Spleen (tissue), 11 donors: ENCODE results near the gene HPSE2. TPM values are rescaled to one million over a fixed set of nuclear protein-coding genes. Genes with fewer than 3 reads are reported as not detected.
"Not testable (repeated sequence)": the region's sequence is repeated elsewhere in the genome, so short reads cannot be mapped to it uniquely, and the experiment has no call there.

Experiments used
- DNase-seq: peaks from one replicate; pipeline ENCODE4 v3.0.0-alpha.2; 2020
- H3K27ac ChIP-seq, 8 donors: fragments of 200-600 bp; sonication (generic) in 7 of 8; 1 replicate in 4 of 8; 2 replicates in 4 of 8; pipeline versions ENCODE4 v1.5.0 to v1.8.0; 2016 to 2021; ENCODE audit warnings: inconsistent platforms in 4 of 8, mild to moderate bottlenecking in 4 of 8, moderate library complexity in 1 of 8
- H3K27me3 ChIP-seq, 7 donors: fragments of 200-600 bp; sonication (generic) in 6 of 7; replicated peaks in 1 of 7; 1 replicate in 4 of 7; 2 replicates in 3 of 7; pipeline versions ENCODE4 v1.5.0 to v1.8.0; 2016 to 2021; ENCODE audit warnings: inconsistent platforms in 3 of 7, mild to moderate bottlenecking in 1 of 7
- H3K36me3 ChIP-seq, 6 donors: fragments of 200-600 bp; sonication (generic) in 5 of 6; 1 replicate in 4 of 6; 2 replicates in 2 of 6; pipeline versions ENCODE4 v1.5.0 to v1.8.0; 2016 to 2021; ENCODE audit warnings: inconsistent platforms in 2 of 6
- H3K4me1 ChIP-seq, 6 donors: fragments of 200-600 bp; sonication (generic) in 5 of 6; 1 replicate in 3 of 6; 2 replicates in 3 of 6; pipeline versions ENCODE4 v1.5.0 to v1.8.0; 2016 to 2021; ENCODE audit warnings: inconsistent platforms in 3 of 6
- H3K4me3 ChIP-seq, 8 donors: fragments of 200-600 bp; sonication (generic) in 7 of 8; 1 replicate in 4 of 8; 2 replicates in 4 of 8; pipeline versions ENCODE4 v1.5.0 to v1.8.0; 2016 to 2021; ENCODE audit warnings: inconsistent platforms in 4 of 8, mild to moderate bottlenecking in 4 of 8, moderate library complexity in 2 of 8
- H3K9me3 ChIP-seq, 8 donors: fragments of 200-600 bp; sonication (generic) in 7 of 8; 1 replicate in 4 of 8; 2 replicates in 4 of 8; pipeline versions ENCODE4 v1.5.0 to v1.8.0; 2016 to 2021; ENCODE audit warnings: inconsistent platforms in 4 of 8
- CTCF ChIP-seq, 11 experiments: fragments of 200-600 bp in 7 of 11; fragments of 450-650 bp in 4 of 11; sonication (generic) in 4 of 11; IDR thresholded peaks in 8 of 11; conservative IDR thresholded peaks in 3 of 11; 1 replicate in 7 of 11; 2 replicates in 4 of 11; pipeline versions ENCODE4 v1.4.0 to v1.8.0; 2016 to 2021; ENCODE audit warnings: antibody characterized with exemption in 11 of 11, inconsistent platforms in 4 of 11, mild to moderate bottlenecking in 1 of 11
- POLR2A ChIP-seq, 3 donors: fragments of 450-650 bp; IDR thresholded peaks; one replicate each; pipeline ENCODE4 v1.5.1; 2017; ENCODE audit warnings: antibody characterized with exemption in 3 of 3, mild to moderate bottlenecking in 1 of 3
- POLR2AphosphoS5 ChIP-seq, 3 donors: sonication (generic); formaldehyde crosslinking; IDR thresholded peaks; one replicate each; pipeline ENCODE4 v1.5.1; 2017; ENCODE audit warnings: antibody characterized with exemption in 3 of 3
- WGBS, 5 donors: extraction: QIAGEN DNeasy Blood & Tissue Kit in 3 of 5; methylation state at CpG; one replicate each; pipeline versions ENCODE4 v1.1.5 to v1.1.7; 2013 to 2018; 5-methylcytosine and 5-hydroxymethylcytosine counted together
- intact Hi-C: fragments of 100-400 bp; cut with DNase I; formaldehyde crosslinking; loops from one replicate; pipeline ENCODE4 v1.15.0; 2023; ENCODE audit warnings: low total_unique reads
- polyA plus RNA-seq, 3 donors: library from polyadenylated mRNA; stranded (reverse); fragments of 200-250 nt; gene quantifications; one replicate each; pipeline ENCODE4 v1.2.1, GENCODE V29; 2013
- total RNA-seq, 7 donors: library from RNA; depleted of rRNA in 3 of 7; stranded (reverse); fragments of >200 nt in 3 of 7; fragmentation: NEBNext Ultra II Directional in 4 of 7; extraction: Animal tissue kit (Norgen Biotek cat#: 25700) in 4 of 7; gene quantifications; one replicate each; pipeline versions ENCODE4 v1.1.0 to v1.2.1, GENCODE V29; 2016 to 2021
- donor health status: healthy with polysubstance abuse.
- donor health status: DM: no; HTN: no; CAD: no; lungs with moderate emphysema.
- donor health status: DM: no; HTN: no; CAD: no.
- donor health status: Bipolar disorder and iron deficiency.
- donor health status: healthy.
- donor health status: DM: no; HTN: no; CAD: no.
- donor health status: DM: yes; HTN: yes; CAD: no.

The HPSE2 gene
- total and polyA plus RNA-seq, 10 donors, result 0.02 to 0.64 (median 0.03) TPM; not detected in 5

- H3K4me3 ChIP-seq, result no peak overlapping the region
- H3K36me3 ChIP-seq, result no peaks in the 10 kb centered on the region
- H3K9me3 ChIP-seq, result peaks cover 0 to 11% (median 0%) of the 10 kb centered on the region in 8 donors
- intact Hi-C loops, result no loop called here
- H3K4me1 ChIP-seq, result no peaks in the 10 kb centered on the region
- H3K27ac ChIP-seq, result no peak overlapping the region
- WGBS, 5 donors, result 16 to 29% (median 25%) methylated on average over 6 of the region's 6 CpGs
- peaks cover 0 to 41% (median 0%) of the 10 kb centered on the region in 7 donors for H3K27me3 ChIP-seq
- DNase-seq, result no peak
- no peak for TF ChIP-seq CTCF (IDR thresholded peaks at IDR 0.05 in 8 of 11, conservative IDR thresholded peaks at IDR 0.05 in 3 of 11)
- no peak for TF ChIP-seq POLR2A (IDR thresholded peaks at IDR 0.05)
- no peak for TF ChIP-seq POLR2AphosphoS5 (IDR thresholded peaks at IDR 0.05)
Measured at GRCh38 chr10:99276848-99277486, 41.3 kb upstream of the HPSE2 start.

- H3K4me1 ChIP-seq, result no peaks in the 10 kb centered on the region
- intact Hi-C loops, result no loop called here
- no peak for DNase-seq
- no peak for TF ChIP-seq CTCF (IDR thresholded peaks at IDR 0.05 in 8 of 11, conservative IDR thresholded peaks at IDR 0.05 in 3 of 11)
- TF ChIP-seq POLR2A (IDR thresholded peaks at IDR 0.05), result no peak
- TF ChIP-seq POLR2AphosphoS5 (IDR thresholded peaks at IDR 0.05), result no peak
- H3K9me3 ChIP-seq, result peaks cover 0 to 32% (median 16%) of the 10 kb centered on the region in 8 donors
- no peak overlapping the region for H3K4me3 ChIP-seq
- H3K27ac ChIP-seq, result no peak overlapping the region
- H3K27me3 ChIP-seq, result peaks cover 0 to 16% (median 0%) of the 10 kb centered on the region in 7 donors
- H3K36me3 ChIP-seq, result no peaks in the 10 kb centered on the region
- WGBS, 5 donors, result 36 to 64% (median 53%) methylated on average over 4 of the region's 4 CpGs
Measured at GRCh38 chr10:99266383-99266782, 30.7 kb upstream of the HPSE2 start.

DNA sequence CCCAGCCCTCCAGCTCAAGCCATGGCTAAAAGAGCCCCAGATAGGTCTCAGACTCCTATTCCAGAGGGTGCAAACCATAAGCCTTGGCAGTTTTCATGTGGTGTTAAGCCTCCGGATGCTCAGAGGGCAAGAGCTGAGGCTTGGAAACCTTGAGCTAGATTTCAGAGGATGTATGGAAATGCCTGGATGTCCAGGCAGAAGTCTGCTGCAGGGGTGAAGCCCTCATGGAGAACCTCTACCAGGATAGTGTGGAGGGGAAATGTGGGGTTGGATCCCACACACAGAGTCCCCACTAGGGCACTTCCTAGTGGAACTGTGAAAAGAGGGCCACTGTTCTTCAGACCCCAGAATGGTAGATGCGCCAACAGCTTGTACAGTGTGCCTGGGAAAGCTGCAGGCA is 13.2 kb upstream of the HPSE2 start:
- Histone ChIP-seq H3K27me3 (peaks cover 0 to 19% (median 0%) of the 10 kb centered on the region in 7 donors), H3K9me3 (peaks cover 0 to 27% (median 17%) of the 10 kb centered on the region in 8 donors), H3K36me3 (no peaks in the 10 kb centered on the region), H3K27ac (no peak overlapping the region), H3K4me3 (no peak overlapping the region), H3K4me1 (no peaks in the 10 kb centered on the region)
- TF ChIP-seq POLR2A (IDR thresholded peaks at IDR 0.05), result no peak
- no peak for TF ChIP-seq POLR2AphosphoS5 (IDR thresholded peaks at IDR 0.05)
- TF ChIP-seq CTCF (IDR thresholded peaks at IDR 0.05 in 8 of 11, conservative IDR thresholded peaks at IDR 0.05 in 3 of 11), result no peak
- 36 to 92% (median 50%) methylated on average over 2 of the region's 2 CpGs for WGBS, 5 donors
- intact Hi-C loops, result no loop called here
- DNase-seq, result no peak

DNA sequence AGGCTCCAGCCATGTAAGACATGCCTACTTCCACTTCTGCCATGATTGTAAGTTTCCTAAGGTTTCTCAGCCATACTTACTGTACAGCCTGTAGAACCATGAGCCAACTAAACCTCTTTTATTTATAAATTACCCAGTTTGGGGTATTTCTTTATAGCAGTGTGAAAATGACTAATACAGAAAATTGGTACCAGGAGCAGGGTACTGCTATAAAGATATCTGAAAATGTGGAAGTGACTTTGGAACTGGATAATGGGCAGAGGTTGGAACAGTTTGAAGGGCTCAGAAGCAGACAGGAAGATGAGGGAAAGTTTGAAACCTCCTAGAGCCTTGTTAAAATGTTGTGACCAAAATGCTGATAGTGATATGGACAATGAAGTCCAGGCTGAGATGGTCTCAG is 12.2 kb upstream of the HPSE2 start:
- not testable (repeated sequence) for H3K4me3 ChIP-seq, H3K4me1 ChIP-seq, H3K27ac ChIP-seq, H3K36me3 ChIP-seq, DNase-seq
- Histone ChIP-seq H3K9me3 (peaks cover 0 to 23% (median 17%) of the 10 kb centered on the region in 8 donors), H3K27me3 (peaks cover 0 to 23% (median 0%) of the 10 kb centered on the region in 7 donors)
- intact Hi-C loops, result loop anchor here (2.0 kb wide), 1 partner anchor 781 kb away; no protein-coding TSS in a partner anchor
